ENCODE results near the gene TAGLN.

- TF ChIP-seq EP300 (IDR thresholded peaks at IDR 0.05; ENCODE audit: borderline replicate concordance in 1 of 2, low read depth in 1 of 2, low read length in 1 of 2): no peak
- no peak for TF ChIP-seq CTCF (IDR thresholded peaks at IDR 0.05)
- no peak for TF ChIP-seq POLR2AphosphoS5 (IDR thresholded peaks at IDR 0.05; ENCODE audit: low read depth, low read length)
- no peak for TF ChIP-seq REST (IDR thresholded peaks at IDR 0.05; ENCODE audit: low read depth, low read length)
- TF ChIP-seq FOXM1 (IDR thresholded peaks at IDR 0.05; ENCODE audit: low read depth): no peak
- TF ChIP-seq MXI1 (IDR thresholded peaks at IDR 0.05; ENCODE audit: low read depth, low read length): no peak
- no peak for TF ChIP-seq FOSL2 (IDR thresholded peaks at IDR 0.05; ENCODE audit: borderline replicate concordance, low read depth)
- no peak for TF ChIP-seq SMC3 (IDR thresholded peaks at IDR 0.05; ENCODE audit: low read depth, low read length)
- TF ChIP-seq TEAD4 (IDR thresholded peaks at IDR 0.05; ENCODE audit: borderline replicate concordance, insufficient read depth): no peak
- no peak for TF ChIP-seq GABPA (IDR thresholded peaks at IDR 0.05; ENCODE audit: low read depth)
- no peak for TF ChIP-seq GATA2 (CRISPR knock-in tag; IDR thresholded peaks at IDR 0.05)
- TF ChIP-seq TAF1 (IDR thresholded peaks at IDR 0.05; ENCODE audit: borderline replicate concordance, low read depth, low read length): no peak
- TF ChIP-seq MAX (IDR thresholded peaks at IDR 0.05; ENCODE audit: low read depth): no peak
- no peak for TF ChIP-seq YY1 (IDR thresholded peaks at IDR 0.05; ENCODE audit: low read depth)
These were observed 50.4 kb downstream of the TAGLN start for GRCh38 chr11:117249571-117249970.
